H9 (cell line): ENCODE measurements around the gene CTIF. TPM values are rescaled to one million over a fixed set of nuclear protein-coding genes. Genes with fewer than 3 reads are reported as not detected.
A peak's percentile ranks its signal among the peaks of the same experiment; 100 is the strongest.

Source experiments
- DNase-seq: peaks from one replicate; pipeline ENCODE4 v3.0.0-alpha.2; 2017
- H2AFZ ChIP-seq: one replicate; pipeline ENCODE4 v1.6.1; 2013; ENCODE audit warnings: mild to moderate bottlenecking, low read length, control low read depth, moderate library complexity
- H2AK5ac ChIP-seq: 2 replicates; pipeline ENCODE4 v1.6.1; 2013; ENCODE audit warnings: low read length, control low read depth, mixed read lengths; ENCODE audit not compliant: insufficient read length
- H2BK120ac ChIP-seq: one replicate; pipeline ENCODE4 v1.6.1; 2013; ENCODE audit warnings: low read depth, mild to moderate bottlenecking, low read length, control low read depth, inconsistent platforms; ENCODE audit not compliant: poor library complexity, severe bottlenecking
- H2BK12ac ChIP-seq: 2 replicates; pipeline ENCODE4 v1.6.1; 2013; ENCODE audit warnings: low read length, control low read depth, mixed read lengths, low read depth; ENCODE audit not compliant: insufficient read length
- H2BK15ac ChIP-seq: 2 replicates; pipeline ENCODE4 v1.6.1; 2013; ENCODE audit warnings: low read depth, low read length, control low read depth
- H2BK20ac ChIP-seq: one replicate; pipeline ENCODE4 v1.6.1; 2013; ENCODE audit warnings: low read depth, mild to moderate bottlenecking, low read length, control low read depth, inconsistent platforms; ENCODE audit not compliant: poor library complexity, severe bottlenecking
- H2BK5ac ChIP-seq: 2 replicates; pipeline ENCODE4 v1.6.1; 2013; ENCODE audit warnings: low read length, control low read depth, mixed read lengths; ENCODE audit not compliant: insufficient read length
- H3K14ac ChIP-seq: 2 replicates; pipeline ENCODE4 v1.6.1; 2013; ENCODE audit warnings: low read length, control low read depth; ENCODE audit not compliant: insufficient read depth
- H3K18ac ChIP-seq: 2 replicates; pipeline ENCODE4 v1.6.1; 2013; ENCODE audit warnings: low read depth, mild to moderate bottlenecking, mixed read lengths, low read length, control low read depth; ENCODE audit not compliant: insufficient read length
- H3K23ac ChIP-seq: 2 replicates; pipeline ENCODE4 v1.6.1; 2013; ENCODE audit warnings: low read length, control low read depth, mixed read lengths, low read depth; ENCODE audit not compliant: insufficient read length
- H3K23me2 ChIP-seq: 2 replicates; pipeline ENCODE4 v1.6.1; 2013; ENCODE audit warnings: low read depth, mild to moderate bottlenecking, mixed read lengths, low read length, control low read depth; ENCODE audit not compliant: insufficient read length, poor library complexity, severe bottlenecking
- H3K27ac ChIP-seq: 2 replicates; pipeline ENCODE4 v1.5.1; 2013; ENCODE audit warnings: low read length, control low read depth, mixed read lengths, low read depth; ENCODE audit not compliant: insufficient read length
- H3K27me3 ChIP-seq: 2 replicates; pipeline ENCODE4 v1.6.1; 2013; ENCODE audit warnings: low read length, control low read depth, inconsistent platforms; ENCODE audit not compliant: insufficient read depth
- H3K4ac ChIP-seq: 2 replicates; pipeline ENCODE4 v1.6.1; 2013; ENCODE audit warnings: low read depth, mild to moderate bottlenecking, control low read depth, inconsistent platforms, low read length, moderate library complexity
- H3K4me1 ChIP-seq: 2 replicates; pipeline ENCODE4 v1.6.1; 2013; ENCODE audit warnings: low read length, control low read depth, inconsistent platforms; ENCODE audit not compliant: insufficient read depth
- H3K4me2 ChIP-seq: 2 replicates; pipeline ENCODE4 v1.6.1; 2013; ENCODE audit warnings: low read length, control low read depth, mixed read lengths; ENCODE audit not compliant: insufficient read length, insufficient read depth
- H3K56ac ChIP-seq: 2 replicates; pipeline ENCODE4 v1.6.1; 2013; ENCODE audit warnings: low read depth, mild to moderate bottlenecking, mixed read lengths, low read length, control low read depth; ENCODE audit not compliant: insufficient read length
- H3K79me1 ChIP-seq: 2 replicates; pipeline ENCODE4 v1.6.1; 2013; ENCODE audit warnings: low read depth, mild to moderate bottlenecking, moderate library complexity, low read length, control low read depth, inconsistent platforms; ENCODE audit not compliant: insufficient read depth, poor library complexity, severe bottlenecking
- H3K79me2 ChIP-seq: 2 replicates; pipeline ENCODE4 v1.6.1; 2013; ENCODE audit warnings: low read length, control low read depth, inconsistent platforms; ENCODE audit not compliant: insufficient read depth
- H3K9ac ChIP-seq: 2 replicates; pipeline ENCODE4 v1.6.1; 2013; ENCODE audit warnings: low read length, control low read depth, mixed read lengths; ENCODE audit not compliant: insufficient read length; ENCODE audit errors: extremely low read depth
- H3K9me3 ChIP-seq: one replicate; pipeline ENCODE4 v1.6.1; 2013; ENCODE audit warnings: low read depth, low read length, inconsistent platforms; ENCODE audit not compliant: control insufficient read depth
- H3T11ph ChIP-seq: one replicate; pipeline ENCODE4 v1.6.1; 2013; ENCODE audit warnings: mild to moderate bottlenecking, low read length, control low read depth, inconsistent platforms
- H4K20me1 ChIP-seq: one replicate; pipeline ENCODE4 v1.6.1; 2013; ENCODE audit not compliant: control insufficient read depth, insufficient read length, insufficient read depth
- H4K5ac ChIP-seq: 2 replicates; pipeline ENCODE4 v1.6.1; 2013; ENCODE audit warnings: low read depth, mild to moderate bottlenecking, mixed read lengths, low read length, control low read depth; ENCODE audit not compliant: insufficient read length
- H4K8ac ChIP-seq: replicated peaks from 2 replicates; pipeline ENCODE4 v1.6.1; 2013; ENCODE audit warnings: low read length, control low read depth, mixed read lengths, low read depth; ENCODE audit not compliant: insufficient read length
- H4K91ac ChIP-seq: 2 replicates; pipeline ENCODE4 v1.6.1; 2013; ENCODE audit warnings: low read depth, mild to moderate bottlenecking, moderate library complexity, mixed read lengths, low read length, control low read depth; ENCODE audit not compliant: insufficient read length
- H3K27ac Mint-ChIP-seq, 3 experiments: 2 replicates in 2 of 3; 3 replicates in 1 of 3; pipeline ENCODE4 v1.8.0; 2020 to 2021; ENCODE audit warnings: mixed read lengths in 3 of 3, mild to moderate bottlenecking in 1 of 3, moderate library complexity in 1 of 3
- H3K27me3 Mint-ChIP-seq: 2 replicates; pipeline ENCODE4 v1.8.0; 2021; ENCODE audit warnings: low read depth, mild to moderate bottlenecking, moderate library complexity, mixed read lengths
- H3K36me3 Mint-ChIP-seq, 3 experiments: 2 replicates in 2 of 3; 3 replicates in 1 of 3; pipeline ENCODE4 v1.8.0; 2020 to 2021; ENCODE audit warnings: low read depth in 3 of 3, mixed read lengths in 3 of 3; ENCODE audit not compliant: insufficient read depth in 1 of 3
- H3K4me1 Mint-ChIP-seq, 2 experiments: 2 replicates each; pipeline ENCODE4 v1.8.0; 2020; ENCODE audit warnings: mixed read lengths in 2 of 2
- H3K4me3 Mint-ChIP-seq, 2 experiments: 2 replicates in 1 of 2; 3 replicates in 1 of 2; pipeline ENCODE4 v1.8.0; 2020 to 2021; ENCODE audit warnings: mild to moderate bottlenecking in 2 of 2, mixed read lengths in 2 of 2, moderate library complexity in 1 of 2
- H3K9me3 Mint-ChIP-seq, 2 experiments: 2 replicates in 1 of 2; 3 replicates in 1 of 2; pipeline ENCODE4 v1.8.0; 2020; ENCODE audit warnings: mild to moderate bottlenecking in 2 of 2, mixed read lengths in 2 of 2, moderate library complexity in 1 of 2
- WGBS: extraction: QIAGEN DNeasy Blood & Tissue Kit; methylation state at CpG from one replicate; pipeline ENCODE4 v1.1.7; 2013; ENCODE audit warnings: missing lambda C conversion rate, low lambda C conversion rate, mixed read lengths; ENCODE audit not compliant: insufficient read length; ENCODE audit errors: extremely low coverage; 5-methylcytosine and 5-hydroxymethylcytosine counted together
- total RNA-seq: library from RNA; stranded (reverse); gene quantifications from 2 replicates; pipeline ENCODE4 v1.2.1, GENCODE V29; 2021
- TF ChIP-seq, protein P1 (sequence below): fragments of 200-600 bp; sonication (generic); conservative IDR thresholded peaks from 3 replicates; pipeline ENCODE4 v1.8.0; 2021; ENCODE audit warnings: antibody characterized with exemption, mild to moderate bottlenecking

Gene CTIF
- total RNA-seq, 1 experiment from 2014 or later: 15.8 TPM

DNA sequence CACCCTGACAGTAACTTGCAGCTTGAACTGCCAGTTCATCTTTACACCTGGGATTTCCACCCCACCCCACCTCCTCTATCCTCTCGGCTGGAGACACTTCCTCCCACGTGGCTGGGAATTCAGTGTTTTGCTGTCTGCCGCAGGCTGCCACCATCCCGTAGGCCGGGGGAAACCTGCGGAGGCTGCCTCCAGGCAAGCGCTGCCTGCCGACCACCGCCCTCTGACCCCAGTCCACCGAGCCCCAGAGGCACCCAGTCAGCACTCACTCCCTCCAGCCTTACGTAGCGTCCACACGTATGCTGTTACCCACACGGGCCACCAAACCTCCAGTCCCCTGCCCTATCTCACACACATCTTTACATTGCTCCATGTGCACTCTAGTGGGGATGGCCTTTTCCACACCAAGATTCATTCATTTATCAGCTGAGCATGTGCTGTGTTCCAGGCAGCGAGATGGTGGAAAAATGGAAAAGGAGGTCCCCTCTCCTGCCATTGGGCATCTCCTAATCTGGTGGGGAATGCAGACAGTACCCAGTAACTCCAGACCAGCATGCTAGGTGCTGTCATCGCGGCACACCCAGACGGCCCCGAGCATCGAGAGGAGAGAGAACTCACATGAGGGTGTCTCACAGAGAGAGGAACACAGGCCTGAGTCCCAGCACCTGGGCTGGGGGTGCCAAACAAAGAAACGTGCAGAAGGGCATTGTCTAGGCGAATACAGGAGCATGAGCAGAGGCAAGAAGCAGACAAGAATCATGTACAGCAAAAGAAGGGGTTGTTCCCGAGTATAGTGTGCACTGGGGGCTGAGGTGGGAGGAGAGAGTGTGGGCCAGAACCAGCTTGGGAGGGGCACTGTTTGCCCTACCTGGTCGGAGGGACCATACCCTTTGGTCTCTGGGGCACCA is 245.0 kb downstream of the CTIF start:
- TF ChIP-seq, protein P1, sequence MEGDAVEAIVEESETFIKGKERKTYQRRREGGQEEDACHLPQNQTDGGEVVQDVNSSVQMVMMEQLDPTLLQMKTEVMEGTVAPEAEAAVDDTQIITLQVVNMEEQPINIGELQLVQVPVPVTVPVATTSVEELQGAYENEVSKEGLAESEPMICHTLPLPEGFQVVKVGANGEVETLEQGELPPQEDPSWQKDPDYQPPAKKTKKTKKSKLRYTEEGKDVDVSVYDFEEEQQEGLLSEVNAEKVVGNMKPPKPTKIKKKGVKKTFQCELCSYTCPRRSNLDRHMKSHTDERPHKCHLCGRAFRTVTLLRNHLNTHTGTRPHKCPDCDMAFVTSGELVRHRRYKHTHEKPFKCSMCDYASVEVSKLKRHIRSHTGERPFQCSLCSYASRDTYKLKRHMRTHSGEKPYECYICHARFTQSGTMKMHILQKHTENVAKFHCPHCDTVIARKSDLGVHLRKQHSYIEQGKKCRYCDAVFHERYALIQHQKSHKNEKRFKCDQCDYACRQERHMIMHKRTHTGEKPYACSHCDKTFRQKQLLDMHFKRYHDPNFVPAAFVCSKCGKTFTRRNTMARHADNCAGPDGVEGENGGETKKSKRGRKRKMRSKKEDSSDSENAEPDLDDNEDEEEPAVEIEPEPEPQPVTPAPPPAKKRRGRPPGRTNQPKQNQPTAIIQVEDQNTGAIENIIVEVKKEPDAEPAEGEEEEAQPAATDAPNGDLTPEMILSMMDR: no peak
- no peaks in the 10 kb centered on the region for H3K9me3 Mint-ChIP-seq
- H3K27ac ChIP-seq: no peak overlapping the region
- no peak overlapping the region for H3K18ac ChIP-seq
- H3K79me1 ChIP-seq: no peaks in the 10 kb centered on the region
- H3K4me2 ChIP-seq: no peak overlapping the region
- H2BK5ac ChIP-seq: no peak overlapping the region
- no peak overlapping the region for H4K5ac ChIP-seq
- no peak overlapping the region for H2BK120ac ChIP-seq
- no peak for DNase-seq
- no CpG with 5 or more reads among the region's 24 CpGs for WGBS
- H2AFZ ChIP-seq: no peak overlapping the region
- no peak overlapping the region for H4K91ac ChIP-seq
- H2BK12ac ChIP-seq: no peak overlapping the region
- H3K27me3 Mint-ChIP-seq: no peaks in the 10 kb centered on the region
- H3K9me3 ChIP-seq: no peaks in the 10 kb centered on the region
- 0 out of 7 replicates have a peak overlapping the region, but pooled peaks of 2 of the 3 experiments have one; percentile 4 to 14 for H3K27ac Mint-ChIP-seq
- H3K23ac ChIP-seq: no peak overlapping the region
- no peaks in the 10 kb centered on the region for H3K36me3 Mint-ChIP-seq
- H2BK15ac ChIP-seq: no peak overlapping the region
- H3K27me3 ChIP-seq: no peaks in the 10 kb centered on the region
- no peak overlapping the region for H3K14ac ChIP-seq
- H3T11ph ChIP-seq: no peak overlapping the region
- H3K23me2 ChIP-seq: no peaks in the 10 kb centered on the region
- no peak overlapping the region for H3K4me3 Mint-ChIP-seq
- H3K4me1 ChIP-seq: no peaks in the 10 kb centered on the region
- no peak overlapping the region for H4K8ac ChIP-seq
- no peak overlapping the region for H2BK20ac ChIP-seq
- no peaks in the 10 kb centered on the region for H4K20me1 ChIP-seq
- no peak overlapping the region for H3K56ac ChIP-seq
- H3K79me2 ChIP-seq: no peaks in the 10 kb centered on the region
- H3K4ac ChIP-seq: no peak overlapping the region
- H3K9ac ChIP-seq: no peak overlapping the region
- no peak overlapping the region for H2AK5ac ChIP-seq
- H3K4me1 Mint-ChIP-seq: peaks cover 25 to 37% of the 10 kb centered on the region in 2 experiments
